K562 (cell line): ENCODE results near the gene ATF5. TPM values are rescaled to one million over a fixed set of nuclear protein-coding genes. Genes with fewer than 3 reads are reported as not detected.

ENCODE experiments used
- DEAF1 ChIP-seq: fragments of 450-650 bp; formaldehyde crosslinking; IDR thresholded peaks from 2 replicates; pipeline ENCODE4 v1.4.0; 2020; ENCODE audit warnings: mild to moderate bottlenecking, moderate library complexity
- DIDO1 ChIP-seq: fragments of 450-650 bp; IDR thresholded peaks from 2 replicates; pipeline ENCODE4 v1.6.1; 2016; ENCODE audit warnings: low read depth, missing biosample characterization, missing genetic modification characterization
- ETS1 ChIP-seq: conservative IDR thresholded peaks from 2 replicates; pipeline ENCODE4 v1.6.1; 2011; ENCODE audit warnings: low read depth, mild to moderate bottlenecking, low read length; ENCODE audit not compliant: control insufficient read depth
- GATA2 ChIP-seq: sonication (generic); formaldehyde crosslinking; IDR thresholded peaks from 2 replicates; pipeline ENCODE4 v1.4.0; 2020; ENCODE audit warnings: mild to moderate bottlenecking, missing genetic modification reagents
- MYNN ChIP-seq, 2 experiments: sonication (generic); formaldehyde crosslinking in 1 of 2; IDR thresholded peaks; 2 replicates each; pipeline versions ENCODE4 v1.5.0 to v1.6.1; 2016 to 2020; ENCODE audit warnings: antibody characterized with exemption in 1 of 2, missing genetic modification reagents in 1 of 2
- PRMT5 ChIP-seq: sonication (generic); formaldehyde crosslinking; IDR thresholded peaks from 2 replicates; pipeline ENCODE4 v1.5.0; 2020; ENCODE audit warnings: missing genetic modification reagents
- RBBP5 ChIP-seq: fragments of 200-600 bp; sonication (generic); IDR thresholded peaks from 2 replicates; pipeline ENCODE4 v1.6.1; 2012; ENCODE audit warnings: borderline replicate concordance, mild to moderate bottlenecking, low read length, control low read depth, inconsistent platforms; ENCODE audit not compliant: insufficient read depth, poor library complexity, severe bottlenecking
- SMAD1 ChIP-seq: fragments of 150-350 bp; IDR thresholded peaks from 2 replicates; pipeline ENCODE4 v1.6.1; 2014; ENCODE audit warnings: low read length, low read depth; ENCODE audit not compliant: partially characterized antibody
- ZBTB5 ChIP-seq: fragments of 450-650 bp; IDR thresholded peaks from 2 replicates; pipeline ENCODE4 v1.6.1; 2017; ENCODE audit warnings: antibody characterized with exemption
- ZC3H11A ChIP-seq: IDR thresholded peaks from 2 replicates; pipeline ENCODE4 v1.6.1; 2012; ENCODE audit warnings: low read depth, low read length, improper control_type of control experiment
- ZNF175 ChIP-seq: fragments of 200-800 bp; sonication (Bioruptor generic); IDR thresholded peaks from 2 replicates; pipeline ENCODE4 v1.6.1; 2016; ENCODE audit warnings: low read depth, mild to moderate bottlenecking, missing genetic modification characterization, missing compliant biosample characterization
- ZNF311 ChIP-seq: fragments of 250-450 bp; sonication (Bioruptor Pico); IDR thresholded peaks from 2 replicates; pipeline ENCODE4 v1.4.0; 2020; ENCODE audit warnings: mild to moderate bottlenecking, moderate library complexity
- polyA plus RNA-seq, 8 experiments: library from polyadenylated mRNA; depleted of rRNA in 4 of 8; stranded (reverse) in 5 of 8; unstranded in 3 of 8; fragments of >200 nt; fragmentation: Nextera tagmentation in 2 of 8; fragmentation: Illumina TruSeq in 1 of 8; extraction: Ambion mirVana in 2 of 8; extraction: Trizol in 1 of 8; gene quantifications; 2 replicates each; pipeline versions ENCODE4 v1.2.1 to v1.2.3, GENCODE V29; 2011 to 2014; ENCODE audit warnings: inconsistent platforms in 1 of 8, missing spikeins in 1 of 8
- total RNA-seq, 7 experiments: library from RNA; depleted of rRNA in 6 of 7; stranded (reverse); fragments of >200 nt in 6 of 7; fragmentation: Illumina TruSeq in 2 of 7; extraction: Trizol in 2 of 7; gene quantifications; 2 replicates each; pipeline versions ENCODE4 v1.2.1 to v1.2.3, GENCODE V29; 2011 to 2021; ENCODE audit warnings: low replicate concordance in 1 of 7
- TF ChIP-seq, protein P1 (sequence below), 3 experiments: fragments of 200-800 bp in 1 of 3; sonication (Bioruptor generic) in 1 of 3; sonication (generic) in 1 of 3; formaldehyde crosslinking in 1 of 3; IDR thresholded peaks; 2 replicates each; pipeline versions ENCODE4 v1.6.1 to v1.8.0; 2016 to 2022; ENCODE audit warnings: mild to moderate bottlenecking in 2 of 3, missing compliant biosample characterization in 2 of 3, missing genetic modification characterization in 2 of 3, missing genetic modification reagents in 1 of 3
- TF ChIP-seq, protein P2 (sequence below): IDR thresholded peaks from 3 replicates; pipeline ENCODE4 v1.6.1; 2011; ENCODE audit warnings: borderline replicate concordance, mild to moderate bottlenecking, moderate library complexity; ENCODE audit not compliant: insufficient read length; ENCODE audit errors: extremely low read depth
- TF ChIP-seq, protein P3 (sequence below), 2 experiments: fragments of 450-650 bp in 1 of 2; sonication (generic) in 1 of 2; formaldehyde crosslinking; conservative IDR thresholded peaks; 2 replicates each; pipeline versions ENCODE4 v1.4.0 to v1.8.1; 2020 to 2022; ENCODE audit warnings: mild to moderate bottlenecking in 1 of 2, missing genetic modification reagents in 1 of 2

ATF5 gene
- total and polyA plus RNA-seq, 9 of the 15 experiments (the other 6 are each of a cell fraction or from before 2014, with no cell fraction given) = 3.0 to 57.6 (median 11.1) TPM

DNA sequence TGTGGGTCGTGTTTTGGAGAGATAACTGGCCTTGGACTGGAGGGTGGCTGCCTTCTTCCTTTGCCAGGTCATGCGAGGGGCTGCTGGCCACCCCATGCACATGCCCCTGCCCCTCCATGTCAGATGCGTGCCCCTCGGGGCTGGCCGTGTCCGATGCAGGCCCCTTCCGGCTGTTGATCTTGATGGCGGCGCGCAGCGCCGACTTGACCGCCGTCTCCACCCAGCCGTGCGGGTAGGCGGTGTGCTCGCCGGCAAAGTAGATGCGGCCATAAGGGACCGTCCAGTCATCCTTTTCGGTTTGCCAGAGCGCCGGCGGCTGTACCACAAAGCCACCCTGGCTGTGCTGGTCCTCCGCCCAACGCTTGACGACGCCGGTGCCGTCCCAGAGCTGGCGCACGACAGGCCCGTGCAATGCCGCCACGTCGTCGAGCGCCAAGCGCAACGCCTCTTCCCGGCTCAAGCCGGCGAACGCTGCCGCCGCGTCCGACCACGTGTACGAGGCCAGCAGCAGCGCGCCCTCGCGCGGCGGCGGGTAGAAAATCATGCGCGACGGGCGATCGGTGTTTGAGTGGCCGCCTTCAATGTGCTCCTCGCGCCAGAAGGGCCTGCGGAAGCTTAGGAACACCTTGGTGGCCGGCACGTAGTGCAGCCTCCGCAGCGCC, 39.2 kb upstream of the ATF5 start (continued):
- TF ChIP-seq GATA2 (CRISPR knock-in tag) (no peak), MYNN (IDR thresholded peaks at IDR 0.05) (0 out of 2 replicates have a peak, but pooled peaks have one; percentile 6), MYNN (CRISPR knock-in tag; IDR thresholded peaks at IDR 0.05) (no peak), ETS1 (peak; percentile 78), PRMT5 (CRISPR knock-in tag) (peak; percentile 92), RBBP5 (no peak), ZBTB5 (no peak), SMAD1 (no peak), ZC3H11A (no peak), ZNF311 (CRISPR knock-in tag) (no peak), DEAF1 (CRISPR knock-in tag) (no peak), DIDO1 (tag) (no peak), ZNF175 (CRISPR knock-in tag) (peak; percentile 29; the same call in 1 of the 2 replicates)
- TF ChIP-seq, protein P1, sequence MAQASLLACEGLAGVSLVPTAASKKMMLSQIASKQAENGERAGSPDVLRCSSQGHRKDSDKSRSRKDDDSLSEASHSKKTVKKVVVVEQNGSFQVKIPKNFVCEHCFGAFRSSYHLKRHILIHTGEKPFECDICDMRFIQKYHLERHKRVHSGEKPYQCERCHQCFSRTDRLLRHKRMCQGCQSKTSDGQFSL (CRISPR knock-in tag; IDR thresholded peaks at IDR 0.05) = peak; percentile 93
- TF ChIP-seq, protein P1 (tag; IDR thresholded peaks at IDR 0.05) = no peak
- TF ChIP-seq, protein P2, sequence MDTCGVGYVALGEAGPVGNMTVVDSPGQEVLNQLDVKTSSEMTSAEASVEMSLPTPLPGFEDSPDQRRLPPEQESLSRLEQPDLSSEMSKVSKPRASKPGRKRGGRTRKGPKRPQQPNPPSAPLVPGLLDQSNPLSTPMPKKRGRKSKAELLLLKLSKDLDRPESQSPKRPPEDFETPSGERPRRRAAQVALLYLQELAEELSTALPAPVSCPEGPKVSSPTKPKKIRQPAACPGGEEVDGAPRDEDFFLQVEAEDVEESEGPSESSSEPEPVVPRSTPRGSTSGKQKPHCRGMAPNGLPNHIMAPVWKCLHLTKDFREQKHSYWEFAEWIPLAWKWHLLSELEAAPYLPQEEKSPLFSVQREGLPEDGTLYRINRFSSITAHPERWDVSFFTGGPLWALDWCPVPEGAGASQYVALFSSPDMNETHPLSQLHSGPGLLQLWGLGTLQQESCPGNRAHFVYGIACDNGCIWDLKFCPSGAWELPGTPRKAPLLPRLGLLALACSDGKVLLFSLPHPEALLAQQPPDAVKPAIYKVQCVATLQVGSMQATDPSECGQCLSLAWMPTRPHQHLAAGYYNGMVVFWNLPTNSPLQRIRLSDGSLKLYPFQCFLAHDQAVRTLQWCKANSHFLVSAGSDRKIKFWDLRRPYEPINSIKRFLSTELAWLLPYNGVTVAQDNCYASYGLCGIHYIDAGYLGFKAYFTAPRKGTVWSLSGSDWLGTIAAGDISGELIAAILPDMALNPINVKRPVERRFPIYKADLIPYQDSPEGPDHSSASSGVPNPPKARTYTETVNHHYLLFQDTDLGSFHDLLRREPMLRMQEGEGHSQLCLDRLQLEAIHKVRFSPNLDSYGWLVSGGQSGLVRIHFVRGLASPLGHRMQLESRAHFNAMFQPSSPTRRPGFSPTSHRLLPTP = no peak
- TF ChIP-seq, protein P3, sequence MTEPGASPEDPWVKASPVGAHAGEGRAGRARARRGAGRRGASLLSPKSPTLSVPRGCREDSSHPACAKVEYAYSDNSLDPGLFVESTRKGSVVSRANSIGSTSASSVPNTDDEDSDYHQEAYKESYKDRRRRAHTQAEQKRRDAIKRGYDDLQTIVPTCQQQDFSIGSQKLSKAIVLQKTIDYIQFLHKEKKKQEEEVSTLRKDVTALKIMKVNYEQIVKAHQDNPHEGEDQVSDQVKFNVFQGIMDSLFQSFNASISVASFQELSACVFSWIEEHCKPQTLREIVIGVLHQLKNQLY (CRISPR knock-in tag; conservative IDR thresholded peaks at IDR 0.05) = peak in 1 of 2 experiments; percentile 99; a peak in 2 of 4 replicates
